Keratinocyte (primary cell): ENCODE data around the gene TBC1D8.

Experiments
- CTCF ChIP-seq, 3 experiments: IDR thresholded peaks in 1 of 3; conservative IDR thresholded peaks in 1 of 3; optimal IDR thresholded peaks in 1 of 3; 2 replicates in 2 of 3; 3 replicates in 1 of 3; pipeline versions ENCODE3 to v1.5.1; 2011; ENCODE audit warnings: low read length in 3 of 3, mild to moderate bottlenecking in 3 of 3, moderate library complexity in 2 of 3, control low read depth in 1 of 3, inconsistent platforms in 1 of 3; ENCODE audit not compliant: insufficient read depth in 2 of 3; ENCODE audit errors: extremely low read depth in 1 of 3
- EZH2 ChIP-seq: IDR thresholded peaks from one replicate; pipeline ENCODE4 v1.6.1; 2012; ENCODE audit warnings: inconsistent platforms, mild to moderate bottlenecking, low read length, moderate library complexity

- no peak for TF ChIP-seq CTCF (optimal IDR thresholded peaks at IDR 0.05 in 1 of 3, IDR thresholded peaks at IDR 0.05 in 1 of 3, conservative IDR thresholded peaks at IDR 0.05 in 1 of 3; ENCODE audit: extremely low read depth in 1 of 3, insufficient read depth in 2 of 3, low read length in 3 of 3)
- no peak for TF ChIP-seq EZH2
Measured at GRCh38 chr2:101113441-101114267, 37.5 kb downstream of the TBC1D8 start.
